Measurements from ENCODE around the gene UNC13B. TPM values are rescaled to one million over a fixed set of nuclear protein-coding genes. Genes with fewer than 3 reads are reported as not detected.

The UNC13B gene
- total and polyA plus RNA-seq, 2 of the 8 experiments (the other 6 are each of a cell fraction or from before 2014, with no cell fraction given): 23.1 to 51.7 TPM

- no peak for TF ChIP-seq TBP (IDR thresholded peaks at IDR 0.05; ENCODE audit: low read depth, low read length)
Measured at GRCh38 chr9:35380039-35380438, 218.2 kb downstream of the UNC13B start (continued).
